ENCODE data around the gene RGS7.

Gene RGS7

DNA sequence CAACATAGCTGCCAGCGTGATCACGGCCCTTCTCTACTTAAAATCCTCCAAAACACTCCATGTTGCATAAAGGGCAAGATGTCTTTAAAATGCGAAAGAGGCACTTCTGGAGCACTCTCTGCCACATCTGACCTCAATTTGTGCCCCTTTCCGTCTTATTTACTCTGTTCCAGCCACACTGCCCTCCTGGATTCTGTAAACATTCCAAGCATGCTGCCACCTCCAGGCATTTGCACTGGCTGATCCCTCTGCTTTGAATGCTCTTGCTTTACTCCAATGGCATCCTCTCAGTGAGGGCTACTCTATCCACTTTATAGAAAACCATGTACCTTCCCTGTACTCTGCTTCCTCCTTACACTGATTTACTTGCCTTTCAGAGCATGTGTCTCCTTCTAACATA, 5.3 kb upstream of the RGS7 start:
- Histone ChIP-seq H3K4me1 (ENCODE audit: control insufficient read depth in 1 of 2, insufficient read depth in 1 of 2, low read depth in 1 of 2, low read length in 1 of 2) (no peaks in the 10 kb centered on the region), H3K27me3 (peaks cover 35% of the 10 kb centered on the region), H3K9me3 (no peaks in the 10 kb centered on the region), H3K4me3 (ENCODE audit: low read depth in 1 of 2, low read length in 1 of 2) (no peak overlapping the region), H3K36me3 (no peaks in the 10 kb centered on the region), H3K27ac (no peak overlapping the region)
- TF ChIP-seq CTCF (IDR thresholded peaks at IDR 0.05), result no peak

- TF ChIP-seq CTCF (IDR thresholded peaks at IDR 0.05), result no peak
- H3K4me3 ChIP-seq (ENCODE audit: low read depth in 1 of 2, low read length in 1 of 2), result no peak overlapping the region
These were observed 648 bp upstream of the RGS7 start for GRCh38 chr1:241357366-241358340.

GRCh38 chr1:241356187-241356518, 852 bp downstream of the RGS7 start:
- Histone ChIP-seq H3K36me3 (no peaks in the 10 kb centered on the region), H3K4me3 (ENCODE audit: low read depth in 1 of 2, low read length in 1 of 2) (no peak overlapping the region), H3K9me3 (no peaks in the 10 kb centered on the region), H3K4me1 (ENCODE audit: control insufficient read depth in 1 of 2, insufficient read depth in 1 of 2, low read depth in 1 of 2, low read length in 1 of 2) (no peaks in the 10 kb centered on the region), H3K27ac (no peak overlapping the region), H3K27me3 (peaks cover 75% of the 10 kb centered on the region)
- TF ChIP-seq CTCF (IDR thresholded peaks at IDR 0.05), result no peak

More at GRCh38 chr1:241357366-241358340, 648 bp upstream of the RGS7 start:
- Histone ChIP-seq H3K9me3 (no peaks in the 10 kb centered on the region), H3K36me3 (no peaks in the 10 kb centered on the region), H3K27ac (no peak overlapping the region), H3K4me1 (ENCODE audit: control insufficient read depth in 1 of 2, insufficient read depth in 1 of 2, low read depth in 1 of 2, low read length in 1 of 2) (no peaks in the 10 kb centered on the region), H3K27me3 (peaks cover 75% of the 10 kb centered on the region)

DNA sequence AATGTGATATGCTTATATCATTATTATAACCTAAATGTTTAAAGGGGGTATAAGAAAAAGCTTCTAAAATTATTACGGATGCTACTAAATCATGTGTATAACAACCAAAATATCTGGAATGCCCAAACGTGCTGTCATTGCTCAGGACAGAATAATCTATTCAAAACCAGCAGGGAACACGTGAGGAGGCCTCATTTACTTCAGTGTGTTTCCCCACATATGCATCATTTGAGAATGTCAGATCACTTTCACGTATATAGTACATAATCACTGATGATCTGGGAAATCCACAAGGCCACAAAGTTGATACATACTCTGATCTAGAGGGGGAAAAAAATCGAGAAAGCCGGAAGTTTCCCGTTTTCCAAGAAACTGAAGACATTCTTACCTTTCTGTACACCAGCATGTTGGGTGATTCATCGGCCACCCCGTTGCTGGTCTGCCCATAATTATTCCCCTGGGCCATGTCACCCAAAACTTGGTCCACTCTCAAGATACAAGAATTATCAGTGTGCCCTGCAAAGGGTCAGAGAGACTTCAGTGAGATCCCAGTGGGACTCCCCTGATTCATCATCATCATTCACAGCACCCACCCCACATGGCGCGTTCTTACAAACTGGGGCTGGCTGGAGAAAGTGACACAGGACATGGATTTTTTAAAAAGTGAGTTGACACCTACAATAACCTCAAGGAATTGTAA, 1.5 kb downstream of the RGS7 start:
- no peaks in the 10 kb centered on the region for H3K9me3 ChIP-seq
- H3K4me3 ChIP-seq (ENCODE audit: low read depth in 1 of 2, low read length in 1 of 2), result no peak overlapping the region
- TF ChIP-seq CTCF (IDR thresholded peaks at IDR 0.05), result no peak
- peaks cover 70% of the 10 kb centered on the region for H3K27me3 ChIP-seq
- no peaks in the 10 kb centered on the region for H3K4me1 ChIP-seq (ENCODE audit: control insufficient read depth in 1 of 2, insufficient read depth in 1 of 2, low read depth in 1 of 2, low read length in 1 of 2)
- H3K27ac ChIP-seq, result no peak overlapping the region
- no peaks in the 10 kb centered on the region for H3K36me3 ChIP-seq

DNA sequence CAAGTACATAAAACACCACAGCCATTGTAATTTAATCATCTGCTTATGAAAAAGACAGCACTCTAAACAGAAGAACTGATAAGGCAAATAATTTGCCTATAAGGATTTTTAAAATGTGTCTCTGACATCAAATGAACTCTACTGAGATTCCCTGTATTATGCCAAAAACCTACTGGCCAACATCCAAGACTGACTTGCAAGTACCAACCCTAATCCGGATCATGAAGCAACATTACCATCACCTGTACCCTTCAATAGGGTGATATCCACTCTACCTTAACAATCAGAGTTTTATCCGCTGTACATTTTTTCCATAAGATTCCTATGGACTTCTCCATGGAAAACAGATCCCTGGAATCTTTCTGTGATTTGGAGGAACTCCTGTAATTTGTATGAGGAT, 4.6 kb downstream of the RGS7 start:
- Histone ChIP-seq H3K9me3 (no peaks in the 10 kb centered on the region), H3K36me3 (no peaks in the 10 kb centered on the region), H3K27ac (no peak overlapping the region), H3K27me3 (peaks cover 40% of the 10 kb centered on the region), H3K4me3 (ENCODE audit: low read depth in 1 of 2, low read length in 1 of 2) (no peak overlapping the region), H3K4me1 (ENCODE audit: control insufficient read depth in 1 of 2, insufficient read depth in 1 of 2, low read depth in 1 of 2, low read length in 1 of 2) (peaks cover 0 to 3% of the 10 kb centered on the region in 2 experiments)
- no peak for TF ChIP-seq CTCF (IDR thresholded peaks at IDR 0.05)
